Right kidney (tissue), 1 donor: Measurements from ENCODE around the gene KANSL1.
"Not testable (repeated sequence)": the region's sequence is repeated elsewhere in the genome, so short reads cannot be mapped to it uniquely, and the experiment has no call there.

Experiments
- DNase-seq: peaks from one replicate; pipeline ENCODE4 v3.0.0-alpha.2; 2016

Gene KANSL1

DNA sequence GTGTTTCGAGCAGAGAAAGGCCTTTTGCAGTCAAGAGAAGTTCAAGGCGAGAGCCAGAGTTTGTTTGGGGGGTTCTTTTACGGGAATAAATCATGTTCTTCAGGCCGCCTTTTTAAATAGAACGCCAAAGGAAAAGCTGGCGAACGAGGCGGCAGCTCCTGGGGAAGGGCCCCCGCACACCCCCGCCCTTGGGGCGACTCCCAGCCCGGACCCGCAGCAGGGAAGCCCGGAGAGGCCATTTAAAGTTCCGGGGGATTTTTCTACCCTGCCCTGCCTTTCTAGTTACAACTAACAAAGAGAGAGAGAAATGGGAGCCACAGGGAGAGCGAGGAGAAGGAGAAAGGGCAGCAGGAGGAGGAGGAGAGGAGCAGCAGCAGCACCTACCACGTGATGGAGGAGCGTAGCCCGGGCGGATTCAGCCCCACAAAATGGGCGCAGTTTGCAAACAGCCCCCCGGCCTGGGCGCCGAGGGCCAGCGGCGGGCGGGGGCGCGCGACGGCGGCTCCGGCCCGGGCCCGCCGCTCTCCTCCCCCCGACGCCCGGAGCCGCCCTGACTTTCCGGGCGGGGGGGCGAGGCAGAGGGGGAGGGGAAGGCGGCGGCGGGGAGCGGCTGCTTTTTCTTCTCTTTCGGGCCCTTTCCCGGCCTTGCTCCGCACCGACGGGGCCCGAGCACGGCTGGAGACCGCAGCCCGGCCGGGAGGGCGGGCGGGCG lies 634 bp downstream of the KANSL1 start:
- peak; percentile 92 for DNase-seq

DNA sequence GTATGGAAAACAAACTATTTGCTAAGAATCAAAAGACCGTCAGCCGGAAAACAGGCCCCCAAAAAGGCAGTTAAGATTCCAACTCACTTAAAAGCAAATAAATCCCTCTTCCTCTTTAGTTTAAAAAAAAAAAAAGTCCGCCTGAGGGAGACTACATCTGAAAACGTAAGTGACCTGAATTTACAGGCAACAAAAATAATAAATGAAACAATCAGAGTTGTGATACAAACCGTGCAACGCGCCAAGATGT lies 1.1 kb downstream of the KANSL1 start:
- no peak for DNase-seq

DNA sequence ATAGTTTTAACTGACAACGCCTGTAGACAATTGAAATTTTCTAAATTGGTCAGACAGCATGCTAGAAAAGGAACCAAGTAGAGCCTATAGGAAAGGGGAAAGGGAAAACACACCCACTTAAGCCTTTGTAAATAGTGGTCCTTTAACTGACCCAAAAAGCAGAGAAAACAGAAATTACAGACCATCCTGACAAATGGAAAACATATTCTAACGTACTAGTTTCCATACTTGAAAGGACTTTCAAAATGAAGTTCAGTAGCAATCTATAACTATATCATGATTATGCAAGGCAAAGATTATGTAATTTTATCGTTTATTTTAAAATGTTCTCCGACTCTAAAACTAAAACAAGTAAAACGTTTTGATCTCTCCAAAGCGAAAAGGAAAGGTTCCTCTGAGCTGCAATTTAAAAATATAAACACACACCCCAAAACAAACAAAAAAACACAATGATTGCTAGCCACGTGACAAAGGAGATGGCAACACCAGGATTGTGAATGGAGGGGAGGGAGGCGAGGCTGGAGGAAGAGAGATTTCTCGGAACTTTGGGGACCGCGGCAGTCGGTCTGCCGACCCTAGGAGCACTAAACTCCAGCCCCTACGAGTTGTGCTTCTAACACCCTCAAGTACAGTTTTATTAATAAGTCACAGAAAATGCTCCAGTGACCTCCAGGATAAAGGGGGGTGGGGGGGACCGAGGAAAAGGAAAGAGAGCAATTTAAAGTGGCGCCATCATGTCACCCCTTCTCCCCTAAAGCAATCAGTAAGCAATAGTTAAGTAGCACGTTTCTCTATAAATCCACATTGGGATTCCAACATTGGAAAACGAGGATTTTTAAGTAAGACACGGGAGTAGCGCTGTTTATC lies 1.7 kb downstream of the KANSL1 start:
- DNase-seq: peak; percentile 71

DNA sequence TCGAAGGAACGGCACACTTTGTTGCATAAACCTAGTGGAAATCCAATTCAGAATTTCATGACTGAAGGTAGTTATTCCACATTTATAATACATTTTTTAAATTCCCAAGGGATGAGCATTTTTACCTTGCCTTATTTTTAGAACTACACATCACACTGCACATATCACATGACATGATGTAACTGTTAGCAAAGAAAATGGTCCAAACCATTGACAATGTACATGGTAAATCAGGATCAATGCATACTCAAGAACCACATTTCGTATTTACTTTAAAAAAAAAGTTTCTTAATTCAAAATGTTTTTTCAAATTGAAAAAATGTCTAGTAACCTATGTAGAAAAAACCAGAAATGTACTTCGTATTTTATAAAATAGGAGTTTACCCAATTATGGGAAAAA lies 2.5 kb downstream of the KANSL1 start:
- no peak for DNase-seq

DNA sequence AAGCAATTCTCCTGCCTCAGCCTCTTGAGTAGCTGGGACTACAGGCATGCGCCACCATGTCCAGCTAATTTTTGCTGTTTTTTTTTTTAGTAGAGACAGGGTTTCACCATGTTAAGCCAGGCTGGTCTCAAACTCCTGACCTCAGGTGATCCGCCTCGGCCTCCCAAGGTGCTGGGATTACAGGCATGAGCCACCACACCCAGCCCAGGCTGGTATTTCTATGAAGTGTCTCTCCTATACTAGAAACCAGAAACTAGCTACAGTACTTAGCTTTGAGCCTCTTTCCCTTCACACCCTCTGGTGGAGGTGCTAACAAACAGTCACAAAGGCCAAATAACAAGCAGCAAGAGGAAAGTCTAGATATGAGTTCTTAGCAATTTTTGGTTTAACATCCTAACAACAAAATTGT lies 6.4 kb downstream of the KANSL1 start:
- not testable (repeated sequence) for DNase-seq

DNA sequence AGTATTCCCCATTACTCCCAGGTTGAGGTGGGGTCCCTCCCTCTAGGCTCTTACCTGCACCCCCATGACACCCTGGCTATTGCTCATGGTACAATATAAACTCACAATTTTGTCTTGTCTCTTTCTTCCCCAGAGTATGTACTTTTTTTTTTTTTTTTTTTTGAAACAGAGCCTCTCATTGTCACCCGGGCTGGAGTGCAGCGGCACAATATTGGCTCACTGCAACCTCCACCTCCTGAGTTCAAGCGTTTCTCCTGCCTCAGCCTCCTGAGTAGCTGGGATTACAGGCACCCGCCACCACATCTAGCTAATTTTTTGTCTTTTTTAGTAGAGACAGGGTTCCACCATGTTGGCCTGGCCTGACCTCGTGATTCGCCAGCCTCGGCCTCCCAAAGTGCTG lies 8.5 kb downstream of the KANSL1 start:
- DNase-seq: no peak

DNA sequence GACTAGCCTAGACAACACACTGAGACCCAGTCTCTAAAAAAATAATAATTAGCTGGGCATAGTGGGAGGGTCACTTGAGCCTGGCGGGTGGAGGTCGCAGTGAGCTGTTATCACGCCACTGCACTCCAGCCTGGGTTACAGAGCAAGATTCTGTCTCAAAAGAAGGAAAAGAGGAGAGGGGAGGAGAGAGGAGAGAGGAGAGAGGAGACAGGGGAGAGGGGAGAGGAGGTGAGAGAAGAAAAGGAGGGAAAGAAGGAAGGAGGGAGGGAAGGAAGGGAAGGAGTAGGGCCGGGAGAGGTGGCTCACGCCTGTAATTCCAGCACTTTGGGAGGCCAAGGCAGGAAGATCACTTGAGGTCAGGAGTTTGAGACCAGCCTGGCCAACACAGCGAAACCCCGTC lies 9.8 kb downstream of the KANSL1 start:
- not testable (repeated sequence) for DNase-seq

DNA sequence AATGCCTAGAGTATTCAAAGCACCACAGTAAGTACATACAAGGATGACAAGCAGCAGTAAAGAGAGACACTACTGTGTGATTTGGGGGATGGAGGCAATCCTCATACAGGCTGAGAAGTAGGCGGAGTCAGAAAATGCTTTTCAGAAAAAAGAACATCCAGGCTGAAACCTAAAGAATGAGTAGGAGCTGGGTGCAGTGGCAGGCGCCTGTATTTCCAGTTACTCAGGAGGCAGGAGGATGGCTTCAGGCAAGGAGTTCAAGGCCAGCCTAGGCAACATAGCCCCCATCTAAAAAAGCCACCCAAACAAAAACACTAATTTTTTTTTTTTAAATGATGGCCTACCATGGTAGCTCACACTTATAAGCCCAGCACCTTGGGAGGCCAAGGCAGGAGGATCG lies 10.3 kb downstream of the KANSL1 start:
- DNase-seq: no peak

DNA sequence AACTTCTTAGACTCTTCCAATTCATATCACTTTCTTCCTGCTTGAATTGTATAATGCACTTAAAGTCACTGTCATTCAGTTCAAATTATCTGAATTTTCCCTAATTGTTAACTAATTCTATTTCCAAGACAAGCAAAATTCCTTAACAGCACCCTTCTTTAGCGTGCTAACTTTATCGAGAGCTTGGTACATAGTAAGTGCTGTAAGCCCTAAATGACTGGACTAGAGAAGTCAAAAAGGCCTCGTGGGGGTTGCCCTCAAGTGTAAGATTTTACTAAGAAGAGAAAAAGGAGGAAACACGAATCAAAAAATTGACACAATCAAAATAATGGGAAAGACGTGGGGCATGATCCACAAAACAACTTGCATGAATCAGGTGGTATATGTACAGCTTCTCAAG lies 11.3 kb downstream of the KANSL1 start:
- no peak for DNase-seq

DNA sequence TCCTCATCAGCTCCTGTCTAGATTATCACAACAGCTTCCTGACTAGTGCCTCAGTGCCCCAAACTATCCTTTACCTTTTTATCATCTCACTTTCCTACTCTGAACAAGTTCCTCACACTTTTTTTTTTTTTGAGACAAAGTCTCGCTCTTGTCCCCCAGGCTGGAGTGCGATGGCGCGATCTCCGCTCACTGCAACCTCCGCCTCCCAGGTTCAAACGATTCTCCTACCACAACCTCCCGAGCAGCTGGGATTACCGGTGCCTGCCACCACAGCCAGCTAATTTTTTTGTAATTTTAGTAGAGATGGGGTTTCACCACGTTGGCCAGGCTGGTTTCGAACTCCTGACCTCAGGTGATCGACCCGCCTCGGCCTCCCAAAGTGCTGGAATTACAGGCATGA lies 11.9 kb downstream of the KANSL1 start:
- not testable (repeated sequence) for DNase-seq

DNA sequence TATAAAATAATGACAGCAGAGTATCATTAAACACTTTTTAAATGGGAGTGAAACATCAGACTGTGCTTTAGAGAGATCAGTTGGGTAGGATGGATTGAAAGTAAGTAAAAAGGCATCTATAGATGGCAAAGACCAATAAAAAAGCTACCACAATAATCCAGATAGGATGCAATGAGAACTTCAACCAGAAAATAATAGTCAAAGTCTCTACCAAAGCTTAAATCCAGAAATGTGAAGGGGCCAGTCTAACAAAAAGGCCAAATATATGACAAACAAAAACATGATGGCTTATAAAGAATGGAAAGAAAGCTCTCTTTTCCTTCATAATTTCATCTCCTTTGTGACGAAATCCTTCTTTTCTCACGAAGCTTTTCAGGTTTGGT lies 12.3 kb downstream of the KANSL1 start:
- DNase-seq: no peak

DNA sequence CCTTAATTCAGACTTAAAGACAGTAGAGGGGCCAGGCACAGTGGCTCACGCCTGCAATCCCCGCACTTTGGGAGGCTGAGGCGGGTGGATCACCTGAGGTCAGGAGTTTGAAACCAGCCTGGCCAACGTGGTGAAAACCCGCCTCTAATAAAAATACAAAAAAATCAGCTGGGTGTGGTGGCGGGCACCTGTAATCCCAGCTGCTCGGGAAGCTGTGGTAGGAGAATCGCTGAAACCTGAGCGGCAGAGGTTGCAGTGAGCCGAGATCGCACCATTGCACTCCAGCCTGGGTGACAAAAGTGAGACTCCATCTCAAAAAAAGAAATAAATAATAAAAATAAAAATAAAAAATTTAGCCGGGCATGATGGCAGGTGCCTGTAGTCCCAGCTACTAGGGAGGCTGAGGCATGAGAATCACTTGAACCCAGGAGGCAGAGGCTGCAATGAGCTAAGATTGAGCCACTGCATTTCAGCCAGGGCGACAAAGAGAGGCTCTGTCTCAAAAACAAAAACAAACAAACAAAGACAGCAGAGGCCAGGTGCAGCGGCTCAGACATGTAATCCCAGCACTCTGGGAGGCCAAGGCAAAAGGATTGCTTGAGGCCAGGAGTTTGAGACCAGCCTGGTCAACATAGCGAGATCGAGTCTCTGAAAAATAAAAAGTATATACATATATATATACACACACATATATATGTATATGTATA lies 12.9 kb downstream of the KANSL1 start:
- not testable (repeated sequence) for DNase-seq

DNA sequence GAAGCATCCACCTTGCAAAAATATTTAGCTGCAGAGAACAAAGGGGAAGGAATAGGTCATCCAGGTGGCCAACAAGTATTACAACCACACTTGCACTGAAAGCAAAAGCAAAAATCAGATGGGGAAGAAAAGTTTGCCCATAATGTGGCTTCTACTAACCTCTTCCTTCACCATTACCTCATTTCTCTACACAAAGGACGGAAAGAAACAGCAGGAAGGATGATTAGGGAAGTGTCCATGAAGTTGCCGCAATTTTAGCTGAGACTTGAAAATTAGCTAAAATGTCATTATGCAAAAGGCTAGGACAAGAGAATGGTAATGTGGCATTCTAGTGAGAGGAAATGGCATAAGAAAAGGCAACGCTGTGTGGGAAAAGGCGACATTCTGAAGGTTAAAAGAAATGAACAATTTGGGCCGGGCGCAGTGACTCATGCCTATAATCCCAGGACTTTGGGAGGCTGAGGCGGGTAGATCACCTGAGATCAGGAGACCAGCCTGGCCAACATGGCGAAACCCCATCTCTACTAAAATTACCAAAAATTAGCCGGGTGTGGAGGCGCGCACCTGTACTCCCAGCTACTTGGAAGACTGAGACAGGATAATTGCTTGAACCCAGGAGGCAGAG lies 13.7 kb downstream of the KANSL1 start:
- DNase-seq: no peak

DNA sequence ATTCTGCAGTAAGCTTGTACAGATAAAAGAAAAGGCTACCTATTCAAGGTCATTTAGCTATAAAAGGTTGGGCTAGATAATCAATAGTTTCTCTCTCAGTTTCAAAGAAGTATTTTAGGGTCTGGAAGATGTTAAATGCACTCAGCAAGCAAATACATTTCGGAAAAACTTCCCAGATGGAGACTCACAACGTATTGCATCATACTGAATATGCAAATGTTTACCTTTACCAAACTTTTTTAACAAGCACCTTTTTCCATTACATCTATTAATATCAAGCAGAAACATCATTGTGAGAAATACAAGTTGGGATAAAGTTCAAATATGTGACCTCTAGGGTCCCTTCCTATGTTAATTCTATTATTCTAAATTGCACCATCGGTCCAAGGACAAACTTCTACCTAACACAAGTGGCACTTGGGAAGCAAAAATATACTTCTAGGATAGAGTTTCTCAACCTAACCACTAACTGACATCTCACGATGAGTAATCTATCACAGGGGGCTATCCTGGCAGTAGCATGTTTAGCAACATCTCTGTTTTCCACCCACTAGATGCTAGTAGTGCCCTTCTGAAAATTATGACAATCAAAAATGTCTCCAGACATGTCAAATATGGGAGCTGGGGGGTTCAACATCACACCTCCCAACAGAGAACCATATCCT lies 14.5 kb downstream of the KANSL1 start:
- DNase-seq: no peak

DNA sequence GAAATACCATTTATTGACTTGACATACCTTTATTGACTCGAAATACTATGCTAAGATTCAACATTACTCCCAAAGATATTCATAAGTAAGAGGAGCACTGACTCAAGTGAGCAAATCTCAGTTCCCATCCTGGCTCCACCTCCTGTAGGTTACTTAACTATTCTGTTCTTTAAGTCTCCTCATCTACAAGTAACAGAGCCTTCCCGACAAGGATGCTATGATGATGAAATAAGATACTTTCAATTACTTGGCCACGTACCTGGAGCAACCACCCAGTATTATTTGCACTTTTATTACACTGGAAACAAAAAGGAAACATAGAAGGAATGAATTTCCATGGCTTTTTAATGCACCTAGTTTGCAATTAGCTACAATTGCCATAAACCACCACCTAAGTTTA lies 16.3 kb downstream of the KANSL1 start:
- no peak for DNase-seq

DNA sequence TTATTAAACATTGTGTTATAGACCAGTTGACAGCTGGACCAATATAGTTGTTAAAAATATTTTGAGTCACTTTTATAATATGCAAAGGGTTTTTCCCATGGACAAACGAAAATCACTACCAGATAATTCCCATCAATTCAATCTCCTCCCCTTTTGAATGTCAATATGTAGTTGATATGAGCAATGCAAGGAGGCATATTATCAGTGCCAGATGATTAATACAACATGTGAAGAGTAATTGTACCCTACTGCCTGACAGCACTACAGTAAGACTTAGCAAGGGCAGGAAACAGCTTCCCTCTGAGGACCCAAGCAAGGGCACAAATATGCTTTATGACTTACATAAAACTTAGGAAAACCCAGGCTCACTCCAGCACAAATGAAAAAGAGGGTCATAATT lies 17.3 kb downstream of the KANSL1 start:
- no peak for DNase-seq

DNA sequence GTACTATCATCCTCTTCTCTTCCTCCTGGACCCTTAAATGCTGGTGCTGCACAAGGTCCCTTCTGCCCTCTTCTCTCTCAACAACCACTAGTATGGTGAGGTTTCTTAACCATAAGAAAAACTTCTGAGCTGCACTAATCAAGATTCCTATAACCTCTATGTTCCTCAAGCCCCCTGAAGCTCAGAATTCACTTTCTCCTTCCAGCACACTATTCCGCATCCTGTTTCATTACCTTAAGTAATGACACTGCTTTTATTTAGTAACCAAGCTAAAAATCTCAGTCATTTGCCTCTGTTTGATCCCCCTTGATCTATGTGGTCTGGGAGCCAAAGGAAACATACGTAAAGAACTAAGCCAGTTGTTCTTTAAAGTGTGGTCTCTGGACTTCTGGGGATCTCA lies 20.1 kb downstream of the KANSL1 start:
- no peak for DNase-seq

DNA sequence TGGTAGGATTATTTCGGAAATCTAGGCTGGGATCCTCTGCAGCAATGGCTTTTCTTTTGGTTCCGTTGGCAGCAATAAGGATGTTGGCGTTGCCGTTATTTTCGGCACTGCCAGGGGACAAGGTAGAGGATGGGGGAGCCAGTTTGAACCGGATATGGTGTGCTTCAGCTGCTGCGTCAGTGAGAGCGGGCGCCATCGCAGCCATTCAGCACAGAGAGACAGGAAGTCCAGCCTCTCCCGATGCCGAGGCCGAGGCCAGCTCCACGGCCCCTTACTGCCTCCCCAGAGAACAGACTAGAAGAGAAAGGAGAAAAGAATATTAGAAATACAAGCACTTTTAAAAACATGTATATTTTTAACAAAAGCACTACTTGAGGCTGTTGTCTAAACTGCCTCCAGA lies 21.3 kb downstream of the KANSL1 start:
- no peak for DNase-seq

DNA sequence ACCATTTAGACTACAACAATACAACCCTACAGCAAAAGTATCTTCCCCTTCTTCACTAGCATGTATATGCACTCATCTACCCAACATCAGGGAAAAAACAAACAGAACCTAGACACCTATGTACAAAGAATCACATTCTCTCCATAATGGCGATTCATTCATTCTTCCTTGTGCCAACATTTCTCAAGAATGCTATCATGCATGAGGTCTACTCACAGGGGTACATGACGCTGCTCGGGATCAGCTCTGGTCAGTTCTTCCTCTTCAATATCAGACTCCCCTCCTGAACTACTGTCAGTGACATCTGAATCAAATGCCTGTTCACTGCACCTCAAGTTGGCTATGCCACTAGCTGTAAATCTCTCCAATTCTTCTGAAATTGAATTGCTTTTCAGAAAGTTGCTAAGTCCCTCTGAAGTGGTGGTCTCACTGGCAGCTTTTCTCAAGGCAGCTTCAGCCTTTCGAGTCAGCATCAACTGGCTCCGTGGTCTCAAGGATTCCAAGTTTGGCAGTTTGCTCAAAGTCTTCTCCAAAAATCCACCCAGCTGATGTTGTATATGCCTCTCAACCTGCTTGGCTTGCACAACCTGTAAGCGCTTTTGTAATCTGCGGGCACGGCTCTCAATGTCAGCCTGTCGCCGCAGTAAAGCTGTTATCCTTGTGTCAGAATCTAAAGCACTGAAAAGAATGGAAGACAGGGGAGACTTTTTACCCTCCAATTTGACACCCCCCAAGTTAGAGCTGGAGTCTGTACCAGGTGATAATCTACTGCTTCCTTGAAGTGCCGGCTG lies 22.4 kb downstream of the KANSL1 start:
- DNase-seq: no peak

DNA sequence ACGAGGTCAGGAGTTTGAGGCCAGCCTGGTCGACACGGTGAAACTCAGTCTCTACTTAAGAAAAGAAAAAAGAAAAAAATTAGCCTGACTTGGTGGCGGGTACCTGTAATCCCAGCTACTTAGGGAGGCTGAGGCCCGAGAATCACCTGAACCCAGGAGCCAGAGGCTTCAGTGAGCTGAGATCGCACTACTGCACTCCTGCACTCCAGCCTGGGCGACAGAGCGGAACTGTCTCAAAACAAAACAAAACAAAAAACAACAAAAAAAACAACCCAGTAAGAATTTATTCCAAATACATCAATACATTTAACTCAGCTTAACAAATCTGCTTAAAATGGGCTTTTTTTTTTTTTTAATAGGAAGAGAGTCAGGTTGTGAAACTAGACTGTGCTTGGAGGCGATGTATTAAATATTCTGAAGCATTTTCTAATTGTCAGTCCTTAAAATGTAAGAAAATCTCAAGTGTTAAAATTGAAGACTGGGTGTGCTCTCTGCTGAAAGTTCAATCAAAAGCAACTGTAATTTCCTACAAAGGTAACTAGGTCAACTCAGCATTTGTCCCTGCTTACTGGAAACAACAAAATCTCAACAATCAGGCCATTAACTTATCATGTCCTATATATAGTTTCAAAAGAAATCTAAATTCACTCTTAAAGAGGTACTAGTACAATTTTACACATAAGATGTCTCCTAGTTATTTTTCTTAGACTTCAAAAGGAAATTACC lies 23.2 kb downstream of the KANSL1 start:
- DNase-seq: no peak
